SH-SY5Y (cell line): ENCODE results near the gene ERMAP.

Experiments used
- GATA2 ChIP-seq: IDR thresholded peaks from 2 replicates; pipeline ENCODE4 v1.6.1; 2011; ENCODE audit warnings: mild to moderate bottlenecking, low read depth, low read length
- GATA3 ChIP-seq: IDR thresholded peaks from 2 replicates; pipeline ENCODE4 v1.6.1; 2011; ENCODE audit warnings: low read depth, mild to moderate bottlenecking, low read length, moderate library complexity

DNA sequence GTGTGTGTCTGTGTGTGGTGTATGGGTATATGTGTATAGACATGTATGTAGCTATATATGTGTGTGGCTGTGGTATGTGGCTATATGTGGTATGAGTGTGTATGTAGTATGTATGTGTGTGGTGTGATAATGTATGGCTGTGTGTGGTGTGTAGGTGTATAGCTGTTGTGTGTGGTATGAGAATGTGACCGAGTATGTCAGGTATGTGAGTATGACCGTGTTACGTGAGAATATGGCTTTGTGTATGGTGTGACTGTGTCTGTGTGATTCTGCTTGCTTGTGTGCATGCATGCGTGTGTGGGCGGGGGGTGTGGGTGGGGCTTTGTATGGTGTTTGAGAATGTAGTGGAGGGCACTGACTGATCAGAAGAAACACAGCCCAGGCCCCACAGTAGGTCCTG, 33.0 kb downstream of the ERMAP start:
- TF ChIP-seq GATA3 (no peak), GATA2 (no peak)
